ENCODE data around the gene EEIG1. TPM values are rescaled to one million over a fixed set of nuclear protein-coding genes. Genes with fewer than 3 reads are reported as not detected.

Gene EEIG1
- total RNA-seq (2014; rRNA removed; shearing (Covaris generic)), result 21.5 and 22.4 TPM in 2 replicates
- 11.2 and 11.5 TPM in 2 replicates for polyA plus RNA-seq (2016; fragmentation: Nextera tagmentation; extraction: Ambion mirVana)
- long read RNA-seq, result 0 reads

DNA sequence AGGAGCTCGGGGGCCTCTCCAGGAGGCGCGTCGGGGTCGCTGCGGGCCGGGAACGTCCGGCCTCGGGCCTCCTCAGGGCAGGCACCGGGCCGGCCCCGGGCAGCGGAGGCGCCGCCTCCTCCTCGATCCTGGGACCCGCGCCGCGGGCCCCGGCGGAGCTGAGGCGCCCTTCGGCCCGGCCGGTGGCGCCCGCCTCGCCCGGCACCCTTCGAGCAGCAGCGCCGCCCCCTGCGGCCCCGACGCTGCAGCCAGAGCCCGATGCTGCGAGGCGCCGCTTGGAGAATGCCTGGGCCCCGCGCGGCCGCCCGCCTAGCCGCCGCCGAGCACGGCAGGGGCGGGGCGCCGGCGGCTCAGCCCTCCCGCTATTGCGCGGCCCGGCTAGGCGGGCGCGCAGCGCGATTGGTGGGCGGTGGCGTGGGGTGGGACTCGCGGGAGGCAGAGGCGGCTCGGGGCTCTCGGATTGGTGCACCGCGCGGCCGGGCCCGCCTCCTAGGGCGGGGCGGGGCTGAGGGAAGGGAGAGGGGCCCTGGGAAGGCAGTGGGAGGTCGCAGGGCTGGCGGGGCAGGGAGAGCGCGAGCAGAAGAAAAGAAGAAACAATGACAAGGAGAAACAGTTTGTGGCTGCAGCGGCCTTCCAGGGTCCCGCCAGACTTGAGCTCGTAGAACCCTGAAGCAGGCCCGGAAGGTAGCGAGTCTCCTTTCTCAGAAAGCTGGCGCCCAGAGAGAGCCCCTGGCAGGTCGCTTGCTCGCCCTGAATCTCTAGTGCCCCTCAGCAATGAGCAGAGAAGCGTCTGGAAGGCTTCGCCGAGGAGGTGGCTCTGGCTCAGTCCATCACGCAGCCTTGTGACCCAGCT is at the start of gene EEIG1:
Gene EEIG1 (minus strand): TSS at position 284 of the 853 bp plus-strand sequence. CDS start 852 bp downstream, outside the sequence.
- peak within 1 kb of the TSS; percentile 99 for H3K4me2 ChIP-seq
- H3K4me1 Mint-ChIP-seq, result peaks cover 57% of the 10 kb centered on the region

GRCh38 chr9:128027705-128028104 is 46.9 kb upstream of the EEIG1 start:
- DNase-seq (ENCODE audit: low spot score) (no peak), ATAC-seq (no peak)
- Histone ChIP-seq H3K4me3 (no peak overlapping the region), H3K9me2 (ENCODE audit: insufficient read depth) (no peaks in the 10 kb centered on the region), H3K27me3 (ENCODE audit: insufficient read depth) (no peaks in the 10 kb centered on the region), H3K4me1 (ENCODE audit: insufficient read depth) (no peaks in the 10 kb centered on the region), H3F3A (replicated peaks; ENCODE audit: low read depth) (no peaks in the 10 kb centered on the region), H3K4me2 (no peak overlapping the region), H3K79me2 (replicated peaks; ENCODE audit: insufficient read depth) (no peaks in the 10 kb centered on the region), H4K20me1 (replicated peaks; ENCODE audit: insufficient read depth) (no peaks in the 10 kb centered on the region), H3K27ac (ENCODE audit: low read depth) (no peak overlapping the region), H3K36me3 (ENCODE audit: insufficient read depth) (no peaks in the 10 kb centered on the region), H2AFZ (no peak overlapping the region)
- H3K27ac Mint-ChIP-seq, result no peak overlapping the region
- no peak overlapping the region for H3K4me3 Mint-ChIP-seq
- peaks cover 4% of the 10 kb centered on the region; the same call in 1 of the 3 replicates for H3K4me1 Mint-ChIP-seq
- peaks cover 10% of the 10 kb centered on the region for H3K27me3 Mint-ChIP-seq (ENCODE audit: insufficient read depth, low read depth, poor library complexity)
- H3K9me3 Mint-ChIP-seq, result no peaks in the 10 kb centered on the region
- TF ChIP-seq ZNF331 (CRISPR knock-in tag; IDR thresholded peaks at IDR 0.05; ENCODE audit: low read depth) (no peak), CREB1 (CRISPR knock-in tag; IDR thresholded peaks at IDR 0.05; ENCODE audit: low read depth) (no peak)
- no peaks in the 10 kb centered on the region for H3K36me3 Mint-ChIP-seq (ENCODE audit: low read depth)

More for the DNA sequence above, at the start of gene EEIG1:
- Histone ChIP-seq H3K36me3 (ENCODE audit: insufficient read depth) (no peaks in the 10 kb centered on the region), H3K27ac (ENCODE audit: low read depth) (peak within 1 kb of the TSS; percentile 95), H3K27me3 (ENCODE audit: insufficient read depth) (no peaks in the 10 kb centered on the region), H3K9me2 (ENCODE audit: insufficient read depth) (no peaks in the 10 kb centered on the region), H3F3A (replicated peaks; ENCODE audit: low read depth) (peaks cover 18% of the 10 kb centered on the region), H3K79me2 (replicated peaks; ENCODE audit: insufficient read depth) (peaks cover 43% of the 10 kb centered on the region), H2AFZ (peak within 1 kb of the TSS; percentile 7; the same call in 1 of the 2 replicates), H3K4me1 (ENCODE audit: insufficient read depth) (peaks cover 31% of the 10 kb centered on the region), H4K20me1 (replicated peaks; ENCODE audit: insufficient read depth) (peaks cover 27% of the 10 kb centered on the region), H3K4me3 (peak within 1 kb of the TSS; percentile 98)
- Mint-ChIP-seq H3K27me3 (ENCODE audit: insufficient read depth, low read depth, poor library complexity) (peaks cover 18% of the 10 kb centered on the region), H3K36me3 (ENCODE audit: low read depth) (peaks cover 4% of the 10 kb centered on the region; the same call in 1 of the 3 replicates), H3K9me3 (no peaks in the 10 kb centered on the region), H3K27ac (peak within 1 kb of the TSS; percentile 98), H3K4me3 (peak within 1 kb of the TSS; percentile 96)
- DNase-seq (ENCODE audit: low spot score) (peak; percentile 97), ATAC-seq (peak; percentile 75)
- no peak; the same call in 1 of the 2 replicates for TF ChIP-seq ETS1 (IDR thresholded peaks at IDR 0.05)
- TF ChIP-seq ZNF331 (CRISPR knock-in tag; IDR thresholded peaks at IDR 0.05; ENCODE audit: low read depth), result no peak
- TF ChIP-seq NANOG (IDR thresholded peaks at IDR 0.05; ENCODE audit: borderline replicate concordance), result no peak
- TF ChIP-seq EZH2phosphoT487 (IDR thresholded peaks at IDR 0.05; ENCODE audit: unreplicated experiment), result no peak
- 0 out of 2 replicates have a peak, but pooled peaks have one; percentile 25 for TF ChIP-seq CREB1 (CRISPR knock-in tag; IDR thresholded peaks at IDR 0.05; ENCODE audit: low read depth)
- TF ChIP-seq POLR2AphosphoS5 (IDR thresholded peaks at IDR 0.05; ENCODE audit: low read depth), result peak; percentile 88
- TF ChIP-seq EZH2 (IDR thresholded peaks at IDR 0.05; ENCODE audit: low read depth, unreplicated experiment), result no peak
